ENCODE results near the gene SPINT1. TPM values are rescaled to one million over a fixed set of nuclear protein-coding genes. Genes with fewer than 3 reads are reported as not detected.

Gene SPINT1
- total and polyA plus RNA-seq, 2 donors (not counting 1 experiment from before 2014, with no cell fraction given), result 14.4 to 21.3 TPM

GRCh38 chr15:40899536-40900207, 55.8 kb downstream of the SPINT1 start:
- H3K4me2 ChIP-seq (replicated peaks; ENCODE audit: low read depth, low read length, poor library complexity, severe bottlenecking), result no peak overlapping the region
- POLR2A ChIA-PET, result interaction anchor here (0.5 kb wide), 1 partner anchor 542 kb away, joined by 6 read pairs; no protein-coding TSS in a partner anchor
- H3K4me3 ChIP-seq (ENCODE audit: control extremely low read depth in 1 of 5, extremely low read depth in 1 of 5, insufficient read depth in 1 of 5, low read depth in 2 of 5, low read length in 4 of 5), result no peak overlapping the region
- H3K9ac ChIP-seq (ENCODE audit: low read length), result no peak overlapping the region
- H3K36me3 ChIP-seq (replicated peaks in 1 of 2; ENCODE audit: control extremely low read depth in 1 of 2, control insufficient read depth in 1 of 2, extremely low read depth in 1 of 2, insufficient read depth in 2 of 2, low read length in 1 of 2), result peaks cover 2 to 47% of the 10 kb centered on the region in 2 experiments
- Mint-ChIP-seq H3K4me3 (no peak overlapping the region), H3K27me3 (no peaks in the 10 kb centered on the region), H3K9me3 (ENCODE audit: insufficient read depth) (no peaks in the 10 kb centered on the region), H3K4me1 (peaks cover 38% of the 10 kb centered on the region), H3K27ac (no peak overlapping the region)
- WGBS (ENCODE audit: insufficient coverage), result 97% methylated on average over 31 of the region's 33 CpGs
- ATAC-seq (ENCODE audit: low read depth) (no peak), DNase-seq (no peak)
- no peaks in the 10 kb centered on the region for H3K9me3 ChIP-seq (ENCODE audit: control extremely low read depth in 1 of 3, control insufficient read depth in 2 of 3, insufficient read depth in 1 of 3, low read length in 2 of 3)
- CTCF ChIA-PET, result interaction anchor here (1.0 to 1.3 kb wide), 2 partner anchors 41 to 286 kb away, joined by 3 to 4 read pairs; no protein-coding TSS in a partner anchor
- TF ChIP-seq EZH2 (IDR thresholded peaks at IDR 0.05; ENCODE audit: borderline replicate concordance, insufficient read depth, low read depth, low read length, poor library complexity, severe bottlenecking), result no peak
- no peak for TF ChIP-seq CTCF (IDR thresholded peaks at IDR 0.05)
- no peak overlapping the region for H2AFZ ChIP-seq (ENCODE audit: insufficient read depth, low read depth, low read length, poor library complexity, severe bottlenecking)
- intact Hi-C loops (cut with micrococcal nuclease), result loop anchor here (5.0 to 10.0 kb wide), 4 partner anchors 515 to 995 kb away; partner anchors contain the start of genes MGA, RTF1 and SPTBN5
- H3K27ac ChIP-seq (ENCODE audit: low read length in 2 of 2), result no peak overlapping the region
- peaks cover 30% of the 10 kb centered on the region for H4K20me1 ChIP-seq (ENCODE audit: control insufficient read depth, insufficient read depth, low read length, poor library complexity, severe bottlenecking)
- H3K4me1 ChIP-seq (ENCODE audit: control insufficient read depth in 2 of 2, insufficient read depth in 2 of 2, low read length in 2 of 2), result peaks cover 25 to 37% of the 10 kb centered on the region in 2 donors
- H3K27me3 ChIP-seq (replicated peaks in 1 of 4; ENCODE audit: control extremely low read depth in 1 of 4, control insufficient read depth in 3 of 4, insufficient read depth in 4 of 4, low read length in 3 of 4), result no peaks in the 10 kb centered on the region
- H3K79me2 ChIP-seq (ENCODE audit: control insufficient read depth, insufficient read depth, low read length), result peaks cover 36% of the 10 kb centered on the region
